ENCODE data around the gene UGCG. TPM values are rescaled to one million over a fixed set of nuclear protein-coding genes. Genes with fewer than 3 reads are reported as not detected.

The UGCG gene
- total RNA-seq, result 10 to 100 TPM; 15.1 to 15.8 TPM

DNA sequence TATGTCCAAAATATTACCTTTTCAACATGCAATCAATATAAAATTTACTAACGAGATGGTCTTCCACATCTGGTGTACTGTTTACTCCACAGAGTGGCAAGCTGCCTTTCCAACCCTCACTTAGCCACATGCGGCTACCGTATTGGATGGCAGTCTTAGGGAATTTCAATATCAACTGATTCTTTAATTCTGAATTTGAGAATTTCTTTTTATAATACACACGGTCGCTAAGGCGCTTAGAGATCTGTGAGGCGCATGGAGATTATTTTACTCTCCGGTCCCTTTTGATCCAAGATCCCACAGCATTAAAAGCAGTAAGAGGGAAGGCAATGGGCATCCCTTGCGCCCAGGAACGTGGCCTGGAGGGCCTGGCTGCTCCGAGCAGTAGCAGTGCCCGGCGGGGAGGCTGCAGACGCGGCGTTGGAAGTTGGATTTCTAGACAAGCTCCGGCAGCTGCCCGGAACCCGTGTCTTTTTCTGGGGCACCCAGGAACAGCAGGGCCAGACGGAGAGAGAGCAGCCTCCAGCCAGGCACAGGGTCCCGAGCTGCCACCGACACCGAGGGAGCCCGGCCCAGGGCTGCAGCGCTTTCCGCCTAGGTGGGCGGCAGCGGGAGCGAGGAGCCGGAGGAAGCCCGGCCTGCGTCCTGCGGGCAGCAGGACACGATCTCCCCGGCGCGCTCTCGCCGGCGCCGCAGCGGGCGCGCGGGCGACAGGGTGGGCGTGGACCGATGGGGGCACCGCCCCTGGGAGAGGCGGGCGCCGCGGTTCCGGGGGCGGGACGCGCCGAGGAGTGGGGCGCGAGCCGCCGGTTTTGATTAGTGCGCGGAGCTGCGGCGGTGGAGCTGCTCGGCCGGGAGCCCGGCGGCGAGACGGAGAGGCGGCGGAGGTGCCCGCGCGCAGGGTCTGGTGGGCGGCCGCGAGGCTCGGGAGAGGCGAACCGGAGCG is at the start of gene UGCG:
TSS of gene UGCG (plus strand) at position 819 of the 946 bp plus-strand sequence. CDS start 402 bp downstream, outside the sequence.
- peak; percentile 89 for ATAC-seq (replicated peaks)
- no peaks in the 10 kb centered on the region for H3K9me3 Mint-ChIP-seq
- H3K4me3 Mint-ChIP-seq, result peak within 1 kb of the TSS; percentile 94
- H3K36me3 Mint-ChIP-seq (ENCODE audit: low read depth), result no peaks in the 10 kb centered on the region
- no peaks in the 10 kb centered on the region for H3K27me3 Mint-ChIP-seq
- peak within 1 kb of the TSS; percentile 94 for H3K27ac Mint-ChIP-seq
- H3K4me1 Mint-ChIP-seq, result peaks cover 6% of the 10 kb centered on the region

DNA sequence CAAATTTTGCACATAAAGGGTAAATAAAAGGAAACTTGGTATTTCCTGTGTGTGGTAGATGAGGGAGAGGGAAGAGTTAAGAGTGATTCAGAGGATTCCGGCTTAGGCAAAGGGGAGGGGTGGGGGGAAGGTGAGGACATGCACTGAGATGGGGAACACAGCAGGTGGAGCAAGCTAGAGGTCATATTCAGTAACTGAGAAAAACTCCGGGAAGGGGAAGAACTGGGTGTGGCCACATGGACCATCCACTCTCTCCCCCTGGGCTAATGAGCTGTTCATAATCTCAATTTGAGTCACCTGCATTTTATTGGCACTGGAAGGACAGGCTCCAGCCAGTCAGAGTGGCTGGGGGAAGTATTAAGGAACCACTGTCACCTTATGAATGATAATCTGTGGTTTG is 45.1 kb upstream of the UGCG start:
- ATAC-seq (replicated peaks), result no peak
- Mint-ChIP-seq H3K27ac (no peak overlapping the region), H3K4me3 (no peak overlapping the region), H3K36me3 (ENCODE audit: low read depth) (no peaks in the 10 kb centered on the region), H3K4me1 (no peaks in the 10 kb centered on the region), H3K27me3 (no peaks in the 10 kb centered on the region), H3K9me3 (no peaks in the 10 kb centered on the region)

GRCh38 chr9:111852291-111852690 is 44.3 kb upstream of the UGCG start:
- H3K27ac Mint-ChIP-seq, result no peak overlapping the region
- no peaks in the 10 kb centered on the region for H3K27me3 Mint-ChIP-seq
- no peaks in the 10 kb centered on the region for H3K9me3 Mint-ChIP-seq
- H3K36me3 Mint-ChIP-seq (ENCODE audit: low read depth), result no peaks in the 10 kb centered on the region
- no peaks in the 10 kb centered on the region for H3K4me1 Mint-ChIP-seq
- ATAC-seq (replicated peaks), result no peak
- no peak overlapping the region for H3K4me3 Mint-ChIP-seq

GRCh38 chr9:111853450-111853827 is 43.2 kb upstream of the UGCG start:
- no peak overlapping the region for H3K27ac Mint-ChIP-seq
- H3K9me3 Mint-ChIP-seq, result no peaks in the 10 kb centered on the region
- no peak for ATAC-seq (replicated peaks)
- H3K4me1 Mint-ChIP-seq, result no peaks in the 10 kb centered on the region
- H3K27me3 Mint-ChIP-seq, result no peaks in the 10 kb centered on the region
- no peak overlapping the region for H3K4me3 Mint-ChIP-seq
- no peaks in the 10 kb centered on the region for H3K36me3 Mint-ChIP-seq (ENCODE audit: low read depth)

- no peak overlapping the region for H3K4me3 Mint-ChIP-seq
- H3K27me3 Mint-ChIP-seq, result no peaks in the 10 kb centered on the region
- H3K4me1 Mint-ChIP-seq, result no peaks in the 10 kb centered on the region
- no peak overlapping the region for H3K27ac Mint-ChIP-seq
- ATAC-seq (replicated peaks), result no peak
- no peaks in the 10 kb centered on the region for H3K9me3 Mint-ChIP-seq
- no peaks in the 10 kb centered on the region for H3K36me3 Mint-ChIP-seq (ENCODE audit: low read depth)
Observed at GRCh38 chr9:111854799-111855198, 41.8 kb upstream of the UGCG start.

- Mint-ChIP-seq H3K27ac (no peak overlapping the region), H3K4me1 (no peaks in the 10 kb centered on the region), H3K27me3 (no peaks in the 10 kb centered on the region), H3K4me3 (no peak overlapping the region), H3K36me3 (ENCODE audit: low read depth) (no peaks in the 10 kb centered on the region), H3K9me3 (no peaks in the 10 kb centered on the region)
- ATAC-seq (replicated peaks), result no peak
Observed at GRCh38 chr9:111857555-111858211, 38.9 kb upstream of the UGCG start.

- no peak for ATAC-seq (replicated peaks)
- Mint-ChIP-seq H3K36me3 (ENCODE audit: low read depth) (no peaks in the 10 kb centered on the region), H3K4me3 (no peak overlapping the region), H3K27ac (no peak overlapping the region), H3K9me3 (no peaks in the 10 kb centered on the region), H3K27me3 (no peaks in the 10 kb centered on the region), H3K4me1 (no peaks in the 10 kb centered on the region)
Observed at GRCh38 chr9:111860443-111860842, 36.2 kb upstream of the UGCG start.

DNA sequence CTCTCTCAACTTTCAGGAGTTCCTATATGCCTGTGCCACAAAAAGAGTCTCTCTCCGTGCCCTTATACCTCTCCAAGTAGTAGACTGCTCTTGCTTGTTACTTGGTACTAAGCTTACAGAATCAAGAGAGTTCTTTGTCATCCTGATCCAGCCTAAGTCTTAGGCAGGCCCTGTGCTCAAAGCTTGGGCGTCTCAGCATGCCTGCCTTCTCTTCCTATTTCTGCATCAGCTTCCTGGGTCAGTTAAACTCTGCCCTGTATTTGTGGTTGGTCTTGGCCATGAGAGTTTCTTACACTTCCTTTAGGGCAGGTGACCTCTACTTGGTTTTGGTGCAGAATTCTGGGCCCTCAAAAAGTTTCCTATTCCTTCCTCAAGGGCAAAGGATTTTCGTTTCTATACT is 33.0 kb upstream of the UGCG start:
- Mint-ChIP-seq H3K36me3 (ENCODE audit: low read depth) (no peaks in the 10 kb centered on the region), H3K4me3 (no peak overlapping the region), H3K27me3 (no peaks in the 10 kb centered on the region), H3K4me1 (peaks cover 6% of the 10 kb centered on the region), H3K9me3 (no peaks in the 10 kb centered on the region), H3K27ac (no peak overlapping the region)
- no peak for ATAC-seq (replicated peaks)

DNA sequence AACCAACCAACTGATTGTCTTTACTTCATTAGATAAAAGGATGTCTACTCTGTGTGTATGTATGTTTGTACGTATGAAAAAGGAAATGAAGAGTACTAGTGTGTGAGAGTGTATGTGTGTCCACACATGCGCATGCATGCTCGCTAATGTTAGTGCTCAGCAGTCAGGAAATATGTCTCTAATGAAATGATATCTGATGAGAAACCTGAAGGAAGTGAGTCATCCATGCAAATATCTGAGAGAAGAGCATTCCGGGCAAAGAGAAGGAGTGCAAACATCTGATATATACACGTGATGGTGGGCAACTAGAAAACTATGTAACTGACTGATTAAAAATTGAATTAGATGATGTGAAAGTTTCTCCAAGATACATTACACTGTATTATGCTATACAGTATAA is 29.6 kb upstream of the UGCG start:
- Mint-ChIP-seq H3K4me3 (peak overlapping the region; percentile 30), H3K4me1 (peaks cover 14% of the 10 kb centered on the region), H3K27me3 (no peaks in the 10 kb centered on the region), H3K27ac (peak overlapping the region; percentile 8), H3K9me3 (no peaks in the 10 kb centered on the region), H3K36me3 (ENCODE audit: low read depth) (no peaks in the 10 kb centered on the region)
- ATAC-seq (replicated peaks), result peak; percentile 76

GRCh38 chr9:111868475-111868874 is 28.1 kb upstream of the UGCG start:
- ATAC-seq (replicated peaks), result no peak
- H3K36me3 Mint-ChIP-seq (ENCODE audit: low read depth), result no peaks in the 10 kb centered on the region
- no peaks in the 10 kb centered on the region for H3K27me3 Mint-ChIP-seq
- no peaks in the 10 kb centered on the region for H3K9me3 Mint-ChIP-seq
- H3K4me1 Mint-ChIP-seq, result peaks cover 14% of the 10 kb centered on the region
- H3K27ac Mint-ChIP-seq, result no peak overlapping the region
- no peak overlapping the region for H3K4me3 Mint-ChIP-seq

DNA sequence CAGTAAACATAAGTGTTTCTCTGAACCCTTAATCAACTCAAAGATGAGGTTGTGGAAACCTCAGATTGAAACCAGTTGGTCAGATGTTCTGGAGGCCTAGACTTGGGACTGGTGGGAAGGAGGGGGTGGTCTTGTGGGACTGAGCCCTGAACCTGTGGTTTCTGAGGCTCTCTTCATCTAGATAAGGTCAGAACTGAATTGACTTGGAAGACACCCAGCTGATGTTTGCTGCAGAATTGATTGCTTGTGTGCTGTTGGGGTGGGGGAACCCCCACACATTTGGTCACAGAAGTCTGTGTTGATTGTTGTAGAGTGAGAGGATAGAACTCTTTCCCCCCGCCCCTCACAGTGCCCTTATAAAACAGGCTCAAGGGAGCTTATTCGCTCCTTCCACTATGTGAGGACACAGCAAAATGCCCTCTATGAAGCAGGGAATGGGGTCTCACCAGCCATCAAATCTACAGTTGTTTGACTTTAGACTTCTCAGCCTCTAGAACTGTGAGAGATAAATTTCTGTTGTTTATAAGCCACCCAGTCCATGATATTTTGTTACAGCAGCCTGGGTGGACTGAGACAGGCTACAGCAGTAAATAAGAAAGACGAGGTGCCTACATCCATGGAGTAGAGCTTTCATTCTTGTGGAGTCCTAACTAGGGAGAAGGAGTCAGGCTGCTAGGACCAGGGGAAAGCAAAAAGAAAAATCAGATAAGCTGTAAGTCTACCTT is 25.7 kb upstream of the UGCG start:
- Mint-ChIP-seq H3K36me3 (ENCODE audit: low read depth) (no peaks in the 10 kb centered on the region), H3K9me3 (no peaks in the 10 kb centered on the region), H3K4me3 (peak overlapping the region; percentile 8), H3K4me1 (peaks cover 14% of the 10 kb centered on the region), H3K27ac (peak overlapping the region; percentile 26), H3K27me3 (no peaks in the 10 kb centered on the region)
- ATAC-seq (replicated peaks), result peak; percentile 87

- ATAC-seq (replicated peaks), result no peak
- Mint-ChIP-seq H3K27me3 (no peaks in the 10 kb centered on the region), H3K4me3 (no peak overlapping the region), H3K9me3 (no peaks in the 10 kb centered on the region), H3K36me3 (ENCODE audit: low read depth) (no peaks in the 10 kb centered on the region), H3K27ac (no peak overlapping the region), H3K4me1 (peaks cover 14% of the 10 kb centered on the region)
Observed at GRCh38 chr9:111871499-111871855, 25.1 kb upstream of the UGCG start.

DNA sequence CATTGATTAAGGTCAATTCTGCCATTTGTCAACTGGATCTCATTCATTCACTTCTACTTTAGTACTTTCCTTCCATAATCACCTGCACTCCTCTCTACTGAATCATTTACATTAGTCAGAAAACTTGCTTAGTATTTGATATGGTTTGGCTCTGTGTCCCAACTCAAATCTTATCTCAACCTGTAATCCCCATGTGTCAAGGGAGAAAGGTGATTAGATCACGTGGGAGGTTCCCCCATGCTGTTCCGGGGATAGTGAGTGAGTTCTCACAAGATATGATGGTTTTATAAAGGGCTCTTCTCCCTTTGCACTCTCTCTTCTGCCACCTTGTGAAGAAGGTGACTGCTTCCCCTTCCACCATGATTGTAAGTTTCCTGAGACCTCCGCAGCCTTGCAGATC is 23.7 kb upstream of the UGCG start:
- peaks cover 8% of the 10 kb centered on the region for H3K4me1 Mint-ChIP-seq
- H3K9me3 Mint-ChIP-seq, result no peaks in the 10 kb centered on the region
- no peak overlapping the region for H3K27ac Mint-ChIP-seq
- no peak for ATAC-seq (replicated peaks)
- no peak overlapping the region for H3K4me3 Mint-ChIP-seq
- no peaks in the 10 kb centered on the region for H3K36me3 Mint-ChIP-seq (ENCODE audit: low read depth)
- no peaks in the 10 kb centered on the region for H3K27me3 Mint-ChIP-seq

DNA sequence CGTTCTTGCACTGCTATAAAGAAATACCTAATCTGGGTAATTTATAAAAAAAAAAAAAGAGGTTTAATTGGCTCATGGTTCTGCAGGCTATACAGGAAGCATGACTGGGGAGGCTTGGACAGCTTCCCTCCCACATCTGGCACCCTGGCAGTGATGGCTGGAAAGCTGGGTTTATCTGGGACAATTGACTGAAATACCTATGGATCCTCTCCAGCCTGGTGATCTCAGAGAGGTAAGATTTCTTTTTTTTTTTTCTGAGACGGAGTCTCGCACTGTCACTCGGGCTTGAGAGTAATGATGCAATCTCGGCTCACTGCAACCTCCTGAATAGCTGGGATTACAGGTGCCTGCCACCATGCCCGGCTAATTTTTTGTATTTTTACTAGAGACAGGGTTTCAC is 22.7 kb upstream of the UGCG start:
- H3K4me1 Mint-ChIP-seq, result peaks cover 8% of the 10 kb centered on the region
- H3K9me3 Mint-ChIP-seq, result no peaks in the 10 kb centered on the region
- ATAC-seq (replicated peaks), result no peak
- no peak overlapping the region for H3K4me3 Mint-ChIP-seq
- no peaks in the 10 kb centered on the region for H3K27me3 Mint-ChIP-seq
- no peak overlapping the region for H3K27ac Mint-ChIP-seq
- no peaks in the 10 kb centered on the region for H3K36me3 Mint-ChIP-seq (ENCODE audit: low read depth)

GRCh38 chr9:111874500-111874899 is 22.1 kb upstream of the UGCG start:
- Mint-ChIP-seq H3K9me3 (no peaks in the 10 kb centered on the region), H3K27me3 (no peaks in the 10 kb centered on the region), H3K36me3 (ENCODE audit: low read depth) (no peaks in the 10 kb centered on the region), H3K27ac (no peak overlapping the region), H3K4me1 (peaks cover 8% of the 10 kb centered on the region), H3K4me3 (no peak overlapping the region)
- ATAC-seq (replicated peaks), result no peak

Data from activated T-helper 17 cell treated with anti-CD3 and anti-CD28 coated beads, Interleukin-2, amount 50 U/mL, for 72 hours (primary cell).